Measurements from ENCODE around the gene KCNJ6.

The KCNJ6 gene

DNA sequence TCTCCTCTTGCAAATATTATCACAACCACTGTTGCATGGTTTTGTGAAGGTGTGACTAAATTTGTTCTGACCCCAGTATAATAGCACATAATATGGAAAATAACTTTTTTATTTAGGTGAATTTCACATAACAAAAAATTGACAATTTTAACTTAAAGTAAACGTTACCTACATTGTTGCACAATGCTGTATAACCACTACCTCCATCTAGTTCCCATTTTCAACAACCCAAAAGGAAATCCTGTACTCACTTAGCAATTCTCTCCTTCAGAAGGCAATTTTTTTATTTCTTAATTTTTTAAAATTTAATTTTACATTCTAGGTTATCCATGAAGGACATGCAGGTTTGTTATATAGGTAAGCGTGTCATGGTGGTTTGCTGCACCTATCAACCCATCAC, 95.2 kb downstream of the KCNJ6 start:
- DNase-seq (ENCODE audit: low spot score): no peak

DNA sequence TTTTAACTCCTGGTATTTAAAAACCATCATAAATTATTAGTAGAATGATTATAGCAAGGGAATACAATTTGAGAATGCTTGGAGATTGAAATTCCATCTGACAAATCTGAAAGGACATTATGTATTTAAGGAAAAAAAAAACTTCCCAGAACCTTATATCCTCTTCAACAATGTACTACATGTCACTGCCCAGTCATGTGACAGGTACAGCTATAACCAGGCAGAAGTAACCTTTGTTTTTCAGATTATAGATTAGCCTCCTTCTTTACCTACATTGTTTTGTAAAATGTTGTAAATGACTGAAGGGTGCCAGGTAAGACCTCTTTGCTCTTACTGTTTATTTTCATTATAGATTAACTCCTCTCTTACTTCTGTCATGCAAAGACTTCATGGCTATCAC, 96.9 kb downstream of the KCNJ6 start:
- no peak for DNase-seq (ENCODE audit: low spot score)

DNA sequence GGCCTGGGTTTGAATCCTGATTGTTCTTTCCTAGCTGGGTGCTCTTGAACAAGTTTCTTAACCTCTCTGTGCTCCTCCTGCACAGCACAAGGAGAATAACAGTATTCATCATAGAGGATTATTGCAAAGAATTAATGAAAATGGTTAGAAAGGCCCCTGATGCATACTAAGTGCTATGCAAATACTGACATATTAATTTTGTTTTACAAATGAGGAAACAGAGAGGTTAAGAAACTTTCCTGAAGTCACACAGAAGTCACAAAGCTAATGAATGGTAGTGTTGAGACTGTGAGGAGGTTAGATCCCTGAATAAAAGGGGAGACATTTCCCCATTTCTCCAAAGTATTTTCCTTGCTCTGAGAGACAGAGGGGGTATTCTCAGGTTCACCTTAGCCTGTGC, 99.0 kb downstream of the KCNJ6 start:
- DNase-seq (ENCODE audit: low spot score): no peak

- DNase-seq (ENCODE audit: low spot score): no peak
Observed at GRCh38 chr21:37815893-37816292, 100.4 kb downstream of the KCNJ6 start.

DNA sequence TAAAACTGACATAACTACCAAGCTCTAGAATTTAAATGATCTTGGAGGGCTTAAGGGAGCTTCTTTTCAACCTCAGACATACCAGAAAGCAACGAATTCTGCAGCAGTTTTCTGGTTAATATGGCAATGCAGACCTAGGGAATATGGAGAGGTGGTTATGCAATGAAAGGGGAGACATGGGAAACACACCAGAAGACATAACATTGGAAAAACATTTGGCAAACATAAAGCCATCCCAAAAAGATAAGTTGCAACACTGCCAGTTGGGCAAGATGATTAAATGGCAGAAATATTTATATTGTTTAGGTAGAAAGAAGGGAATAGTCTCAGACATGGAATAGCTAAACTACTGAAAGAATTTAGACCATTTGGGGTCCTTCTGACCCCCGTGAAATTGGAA, 104.5 kb downstream of the KCNJ6 start:
- DNase-seq (ENCODE audit: low spot score): no peak

DNA sequence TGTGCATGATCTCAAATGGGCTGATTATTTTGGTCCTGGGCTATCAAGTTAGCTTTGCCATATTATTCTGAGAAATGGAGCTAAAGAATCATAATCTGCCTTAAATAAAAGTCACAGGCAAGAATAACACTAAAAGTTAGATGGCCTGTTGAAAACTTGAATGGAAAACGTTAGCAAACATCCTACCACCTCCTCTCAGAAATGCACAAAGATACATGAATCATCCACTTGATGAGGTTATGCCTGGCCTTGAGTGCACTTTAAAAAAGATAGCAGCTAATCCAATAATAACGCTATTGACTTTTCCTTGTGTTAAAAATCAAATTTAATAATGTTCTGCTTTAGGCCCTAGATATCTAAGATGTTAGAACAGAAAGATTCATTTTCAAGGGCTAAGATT, 108.0 kb downstream of the KCNJ6 start:
- DNase-seq (ENCODE audit: low spot score): no peak

GRCh38 chr21:37805266-37805665, 111.0 kb downstream of the KCNJ6 start:
- no peak for DNase-seq (ENCODE audit: low spot score)

- no peak for DNase-seq (ENCODE audit: low spot score)
Observed at GRCh38 chr21:37804001-37804400, 112.3 kb downstream of the KCNJ6 start.

DNA sequence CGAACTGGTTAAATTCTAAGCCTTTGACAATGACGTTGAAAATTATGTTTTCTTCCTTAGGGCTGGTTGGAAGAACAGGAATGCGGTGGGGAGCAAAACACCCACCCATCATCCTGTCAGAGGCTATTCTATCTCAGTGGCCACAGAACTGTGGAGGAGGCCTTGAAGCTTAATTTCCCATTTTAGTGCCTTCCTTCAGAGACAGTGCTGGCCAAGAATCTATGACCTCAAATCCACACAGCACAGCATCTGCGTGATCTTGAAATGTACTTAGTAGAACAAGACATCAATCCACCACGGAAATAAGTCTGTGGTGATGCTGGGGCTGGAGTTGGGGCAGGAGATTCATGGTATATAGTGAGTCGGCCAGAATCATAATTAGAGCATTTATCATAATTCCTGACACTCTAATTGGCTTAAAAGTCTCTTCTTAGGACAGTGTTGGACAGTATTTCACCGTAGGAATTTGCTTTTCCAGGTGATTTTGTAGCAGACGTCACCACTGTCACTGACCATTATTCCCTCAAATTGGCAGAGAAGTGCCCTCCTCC, 113.1 kb downstream of the KCNJ6 start:
- no peak for DNase-seq (ENCODE audit: low spot score)

DNA sequence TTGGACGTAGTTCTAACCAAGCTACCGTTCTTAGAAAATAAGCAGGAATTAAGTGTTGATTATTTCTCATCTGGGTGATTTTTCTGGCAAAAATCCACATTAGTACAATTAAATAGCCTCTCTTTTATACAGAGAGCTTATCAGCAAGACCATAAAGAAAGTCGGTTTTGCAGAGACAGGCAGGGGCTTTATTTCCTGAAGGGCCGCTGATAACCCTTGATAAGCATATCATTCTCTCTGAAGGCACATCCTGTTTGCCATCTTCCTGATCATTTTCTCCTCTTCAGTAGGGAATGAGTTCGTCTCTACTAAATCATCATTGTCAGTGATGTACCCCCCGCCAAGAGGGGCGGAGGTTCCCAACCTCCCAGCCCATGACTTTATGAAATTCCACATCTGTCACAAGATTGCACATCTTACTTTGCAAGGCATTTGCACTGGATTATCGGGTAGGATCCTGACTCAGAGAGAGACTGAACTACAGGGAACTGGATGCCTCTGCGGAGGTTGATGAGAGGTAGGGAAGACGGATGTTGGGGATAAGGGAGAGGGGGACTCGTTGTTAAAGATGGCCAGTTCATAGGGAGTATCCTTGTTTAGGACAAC, 115.7 kb downstream of the KCNJ6 start:
- no peak for DNase-seq (ENCODE audit: low spot score)

- no peak for DNase-seq (ENCODE audit: low spot score)
Observed at GRCh38 chr21:37800057-37800455, 116.2 kb downstream of the KCNJ6 start.

DNA sequence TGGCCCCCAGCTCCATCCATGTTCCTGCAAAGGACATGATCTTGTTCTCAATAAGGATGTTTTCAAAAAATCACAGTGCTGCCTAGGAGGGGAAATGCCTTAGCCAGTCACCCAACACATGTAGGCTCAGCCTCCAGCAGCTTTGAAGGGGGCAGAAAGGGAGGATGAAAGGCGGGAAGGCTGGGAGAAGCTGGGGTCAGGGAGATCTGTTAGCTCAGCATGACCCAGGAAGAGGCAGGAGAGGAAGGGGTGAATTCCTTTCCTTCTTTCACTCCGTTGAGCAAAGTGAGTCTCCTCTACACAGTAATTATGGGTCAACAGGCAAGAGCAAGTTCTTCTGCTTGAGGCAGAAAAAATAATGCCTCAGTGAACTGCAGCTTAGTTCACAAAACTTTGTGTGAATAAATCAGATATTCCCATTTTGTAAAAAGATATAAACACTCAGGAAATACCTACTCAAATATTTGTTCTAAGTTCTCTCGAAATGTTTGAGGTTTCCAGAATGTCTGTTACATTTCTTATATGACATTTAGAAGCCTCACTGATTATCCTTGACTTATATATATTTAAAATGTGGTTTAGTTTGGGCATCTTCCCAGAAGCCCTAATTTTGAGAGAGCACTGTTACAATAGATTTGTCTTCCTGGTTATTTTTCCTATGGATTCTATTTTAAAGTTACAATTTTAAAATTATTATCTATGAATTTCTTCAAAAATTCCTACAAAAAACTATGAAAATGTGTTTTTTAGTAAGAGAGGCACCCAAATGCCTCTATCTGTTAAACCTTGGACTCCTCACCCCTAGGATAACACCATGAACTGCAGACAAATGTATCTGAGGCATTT, 116.8 kb downstream of the KCNJ6 start:
- no peak for DNase-seq (ENCODE audit: low spot score)

GRCh38 chr21:37797403-37797802, 118.9 kb downstream of the KCNJ6 start:
- no peak for DNase-seq (ENCODE audit: low spot score)

DNA sequence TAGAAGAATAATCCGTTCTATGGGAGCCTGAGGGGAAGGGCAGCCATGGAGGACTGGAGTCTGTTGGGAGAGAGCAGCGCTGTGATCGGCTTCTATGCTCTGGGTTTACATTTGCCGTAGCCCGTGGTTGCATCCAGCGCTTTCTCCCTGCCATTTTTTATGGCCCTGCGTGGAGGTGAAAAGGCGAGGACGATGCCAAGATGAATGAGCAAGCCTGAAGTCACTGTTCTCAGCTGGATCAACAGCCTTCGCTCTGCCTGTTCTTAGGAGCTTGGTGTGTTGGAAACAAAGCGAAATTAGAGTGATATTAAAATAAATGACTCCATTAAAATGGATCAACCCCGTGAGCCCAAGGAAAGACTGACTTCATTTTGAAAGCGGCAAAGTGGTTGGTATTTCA, 120.2 kb downstream of the KCNJ6 start:
- DNase-seq (ENCODE audit: low spot score): no peak

DNA sequence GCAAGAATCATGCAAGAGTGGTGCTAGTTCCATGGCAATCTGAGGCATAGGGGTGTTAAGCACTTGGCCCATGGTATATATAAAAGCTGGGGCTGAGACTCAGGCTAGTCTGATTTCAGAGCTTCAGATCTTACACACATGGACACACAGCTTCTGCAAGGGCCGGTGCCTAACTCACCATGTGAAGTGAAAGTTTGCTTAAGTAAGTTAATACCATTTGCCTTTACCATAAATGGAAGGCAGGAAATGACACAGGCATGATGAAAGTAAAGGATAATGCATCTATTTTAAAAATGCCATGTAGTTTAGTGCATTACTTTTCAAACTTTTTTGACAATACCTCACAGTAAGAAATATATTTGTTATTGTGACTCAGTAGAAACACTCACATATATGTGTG, 122.6 kb downstream of the KCNJ6 start:
- peak; percentile 29 for DNase-seq (ENCODE audit: low spot score)

DNA sequence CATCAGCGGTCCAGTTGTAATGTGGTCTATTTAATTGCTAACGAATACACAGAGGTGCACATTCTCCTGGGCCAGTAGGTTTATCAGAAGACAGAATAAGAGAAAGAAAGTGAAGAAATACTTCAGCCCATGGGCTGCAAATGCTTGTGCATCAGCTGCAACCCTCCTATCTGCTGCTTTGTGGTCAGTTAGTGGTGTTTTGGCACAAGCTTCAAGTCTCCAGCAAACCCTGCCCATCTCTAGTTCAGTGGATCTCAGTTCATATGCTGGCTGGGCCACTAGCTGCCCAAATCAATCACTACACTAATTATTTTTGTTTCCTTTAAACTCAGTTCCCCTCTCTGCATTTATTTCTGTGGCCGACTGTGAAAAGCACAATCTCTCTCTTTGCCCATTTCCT, 124.2 kb downstream of the KCNJ6 start:
- DNase-seq (ENCODE audit: low spot score): no peak

GRCh38 chr21:37790905-37791304, 125.4 kb downstream of the KCNJ6 start:
- DNase-seq (ENCODE audit: low spot score): no peak

DNA sequence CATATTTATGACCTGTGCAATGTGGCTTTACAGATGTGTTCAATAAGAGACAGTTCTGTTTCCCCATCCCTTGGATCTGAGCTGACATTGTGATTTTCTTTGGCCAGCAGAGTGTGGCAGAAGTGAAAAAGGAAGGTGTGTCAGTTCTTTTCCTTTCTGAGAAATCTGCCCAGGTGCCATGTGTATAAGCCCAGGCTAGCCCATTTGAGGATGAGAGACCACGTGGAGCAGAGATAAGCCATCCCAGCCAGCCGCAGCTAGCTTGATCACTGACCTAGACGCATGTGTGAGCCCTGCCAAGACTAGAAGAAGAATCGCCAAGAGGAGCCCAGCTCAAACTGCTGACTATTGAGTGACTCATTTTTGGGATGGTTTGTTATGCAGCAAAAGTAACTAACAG, 127.8 kb downstream of the KCNJ6 start:
- DNase-seq (ENCODE audit: low spot score): no peak

GRCh38 chr21:37787456-37787855, 128.8 kb downstream of the KCNJ6 start:
- DNase-seq (ENCODE audit: low spot score): no peak

DNA sequence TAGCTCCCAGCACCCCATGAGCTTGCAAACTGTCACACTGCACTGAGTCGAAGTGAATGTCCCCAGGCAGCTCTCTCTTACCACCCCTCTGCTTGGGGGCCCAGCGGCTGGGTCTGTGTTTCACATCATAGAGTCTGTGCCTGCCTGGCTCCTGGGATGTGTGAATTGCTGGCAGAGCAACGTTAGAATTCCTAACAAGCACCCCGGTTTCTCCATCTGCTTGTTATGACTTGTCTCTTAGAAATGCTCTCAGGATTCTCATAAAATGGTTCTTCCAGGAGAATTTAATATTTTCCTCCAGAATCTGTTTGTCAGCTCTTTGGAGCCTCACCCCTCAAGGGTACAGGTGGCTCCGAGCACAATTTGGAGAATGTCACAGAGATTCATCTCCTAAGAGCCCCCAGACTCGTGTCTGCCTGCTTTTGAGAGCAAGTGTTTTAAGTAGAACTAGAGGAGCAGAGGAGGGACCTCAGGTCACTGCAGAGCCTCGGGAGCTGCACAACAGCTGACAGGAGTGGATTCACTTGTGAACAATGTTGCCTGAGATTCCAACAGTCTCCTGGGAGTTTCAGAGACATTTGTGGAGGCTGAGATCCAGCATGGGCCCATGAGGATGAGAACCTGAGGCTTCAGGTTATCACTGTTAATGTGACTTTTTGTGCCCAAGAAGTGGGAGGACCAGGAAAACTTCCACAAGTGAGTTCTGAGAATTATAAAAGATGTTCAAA, 131.5 kb downstream of the KCNJ6 start:
- DNase-seq (ENCODE audit: low spot score): no peak

DNA sequence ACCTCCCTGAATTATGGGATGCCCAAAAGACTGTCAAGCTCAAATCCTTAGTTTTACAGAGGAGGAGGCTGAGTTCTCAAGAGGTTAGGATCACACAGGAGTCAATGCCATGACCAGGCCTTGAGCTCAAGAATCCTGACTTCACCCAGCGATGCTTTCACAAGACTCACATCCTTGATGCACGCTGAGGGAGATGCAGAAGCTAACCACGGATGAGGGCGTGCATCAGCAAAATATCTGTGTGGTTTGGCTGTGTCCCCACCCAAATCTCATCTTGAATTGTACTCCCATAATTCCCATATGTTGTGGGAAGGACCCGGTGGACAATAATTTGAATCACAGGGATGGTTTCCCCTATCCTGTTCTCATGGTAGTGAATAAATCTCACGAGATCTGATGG, 133.2 kb downstream of the KCNJ6 start:
- no peak for DNase-seq (ENCODE audit: low spot score)

DNA sequence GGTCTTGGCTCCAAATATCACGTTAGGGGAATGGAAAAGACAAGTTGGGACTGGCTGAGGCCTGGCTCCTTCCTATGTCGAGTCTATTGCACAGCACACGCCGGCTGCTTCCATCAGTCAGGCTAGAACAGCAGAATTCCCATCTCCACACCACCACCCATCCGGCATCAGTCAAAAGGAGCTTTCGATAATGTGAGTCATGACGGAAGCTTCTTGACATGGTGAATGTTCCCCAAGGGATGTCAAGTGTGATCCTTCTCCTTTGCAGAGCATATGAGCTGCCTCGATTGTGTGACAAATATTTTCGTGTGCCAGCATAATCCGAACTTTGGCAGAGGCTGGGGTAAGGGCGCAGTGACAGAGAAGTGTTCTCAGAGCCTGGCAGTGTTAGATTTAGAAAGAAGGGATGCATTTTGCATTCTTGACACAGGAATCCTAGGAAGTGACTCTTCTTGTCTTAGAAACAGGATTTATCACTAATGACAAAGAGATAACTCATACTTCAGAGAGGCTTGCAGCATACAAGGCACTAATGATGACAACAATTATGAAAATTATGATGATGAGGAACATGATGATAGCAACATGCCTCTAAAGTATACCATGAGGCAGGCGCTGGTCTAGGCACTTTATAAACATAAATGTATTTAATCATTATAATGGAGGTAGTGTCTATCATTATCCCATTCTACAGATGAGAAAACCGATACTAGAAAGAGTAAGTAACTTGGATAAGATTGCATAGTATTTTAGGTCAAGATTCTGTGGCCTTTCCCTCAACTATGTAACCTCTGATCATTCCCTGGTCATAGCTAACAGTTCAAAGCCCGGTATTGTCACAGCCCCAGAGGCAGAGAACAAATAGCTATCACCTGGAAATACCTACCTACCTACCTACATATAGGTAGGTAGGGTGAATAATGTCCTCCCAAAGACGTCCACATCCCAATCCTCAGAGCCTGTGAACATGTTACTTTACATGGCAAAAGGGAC, 135.0 kb downstream of the KCNJ6 start:
- no peak for DNase-seq (ENCODE audit: low spot score)

Data from RKO (cell line).